Progenitor cell of endocrine pancreas (in vitro differentiated cells): Measurements from ENCODE around the gene PHF13. TPM values are rescaled to one million over a fixed set of nuclear protein-coding genes. Genes with fewer than 3 reads are reported as not detected.

Experiments
- DNase-seq: peaks from one replicate; pipeline ENCODE4 v3.0.0; 2021; ENCODE audit warnings: low spot score; ENCODE audit not compliant: unreplicated experiment
- H3K27ac Mint-ChIP-seq: 2 replicates; pipeline ENCODE4 v1.8.0; 2021; ENCODE audit warnings: mild to moderate bottlenecking, moderate library complexity, mixed read lengths
- H3K27me3 Mint-ChIP-seq: 2 replicates; pipeline ENCODE4 v1.8.0; 2021; ENCODE audit warnings: mixed read lengths
- H3K36me3 Mint-ChIP-seq: 2 replicates; pipeline ENCODE4 v1.8.0; 2022; ENCODE audit warnings: mixed read lengths; ENCODE audit not compliant: insufficient read depth
- H3K4me1 Mint-ChIP-seq: 2 replicates; pipeline ENCODE4 v1.8.0; 2021; ENCODE audit warnings: low read depth, mixed read lengths
- H3K4me3 Mint-ChIP-seq: 2 replicates; pipeline ENCODE4 v1.8.0; 2021; ENCODE audit warnings: low read depth, mild to moderate bottlenecking, moderate library complexity, mixed read lengths
- H3K9me3 Mint-ChIP-seq: 2 replicates; pipeline ENCODE4 v1.8.0; 2021; ENCODE audit warnings: low read depth, mixed read lengths
- total RNA-seq: library from RNA; stranded (reverse); gene quantifications from 2 replicates; pipeline ENCODE4 v1.2.1, GENCODE V29; 2021
- TF ChIP-seq, protein P1 (sequence below): fragments of 200-600 bp; sonication (generic); IDR thresholded peaks from one replicate; pipeline ENCODE4 v1.5.0; 2021; ENCODE audit warnings: antibody characterized with exemption, mild to moderate bottlenecking; ENCODE audit not compliant: unreplicated experiment

Gene PHF13
- total RNA-seq, 1 donor from 2014 or later, result 29.1 TPM

DNA sequence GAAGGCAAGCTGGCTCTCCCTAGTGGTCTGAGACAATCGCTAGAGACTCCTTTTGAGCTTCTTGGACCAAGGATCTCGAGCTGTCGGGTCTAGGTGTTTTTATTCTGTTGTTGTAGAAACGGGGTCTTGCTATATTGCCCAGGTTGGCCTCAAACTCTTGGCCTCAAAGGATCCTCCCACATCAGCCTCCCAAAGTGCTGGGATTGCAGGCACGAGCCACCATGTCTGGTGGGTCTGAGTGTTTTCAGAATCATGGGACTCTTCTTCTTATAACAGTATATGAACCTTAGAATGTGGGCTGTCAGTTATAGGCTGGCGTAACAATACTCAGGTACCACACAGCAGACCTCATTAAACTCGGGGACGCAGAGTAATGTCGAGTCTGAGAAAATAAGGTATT is 55.0 kb downstream of the PHF13 start:
- TF ChIP-seq, protein P1, sequence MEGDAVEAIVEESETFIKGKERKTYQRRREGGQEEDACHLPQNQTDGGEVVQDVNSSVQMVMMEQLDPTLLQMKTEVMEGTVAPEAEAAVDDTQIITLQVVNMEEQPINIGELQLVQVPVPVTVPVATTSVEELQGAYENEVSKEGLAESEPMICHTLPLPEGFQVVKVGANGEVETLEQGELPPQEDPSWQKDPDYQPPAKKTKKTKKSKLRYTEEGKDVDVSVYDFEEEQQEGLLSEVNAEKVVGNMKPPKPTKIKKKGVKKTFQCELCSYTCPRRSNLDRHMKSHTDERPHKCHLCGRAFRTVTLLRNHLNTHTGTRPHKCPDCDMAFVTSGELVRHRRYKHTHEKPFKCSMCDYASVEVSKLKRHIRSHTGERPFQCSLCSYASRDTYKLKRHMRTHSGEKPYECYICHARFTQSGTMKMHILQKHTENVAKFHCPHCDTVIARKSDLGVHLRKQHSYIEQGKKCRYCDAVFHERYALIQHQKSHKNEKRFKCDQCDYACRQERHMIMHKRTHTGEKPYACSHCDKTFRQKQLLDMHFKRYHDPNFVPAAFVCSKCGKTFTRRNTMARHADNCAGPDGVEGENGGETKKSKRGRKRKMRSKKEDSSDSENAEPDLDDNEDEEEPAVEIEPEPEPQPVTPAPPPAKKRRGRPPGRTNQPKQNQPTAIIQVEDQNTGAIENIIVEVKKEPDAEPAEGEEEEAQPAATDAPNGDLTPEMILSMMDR, result no peak
- no peak for DNase-seq
- Mint-ChIP-seq H3K4me3 (no peak overlapping the region), H3K4me1 (no peaks in the 10 kb centered on the region), H3K36me3 (peaks cover 15% of the 10 kb centered on the region), H3K27me3 (no peaks in the 10 kb centered on the region), H3K9me3 (no peaks in the 10 kb centered on the region), H3K27ac (no peak overlapping the region)

DNA sequence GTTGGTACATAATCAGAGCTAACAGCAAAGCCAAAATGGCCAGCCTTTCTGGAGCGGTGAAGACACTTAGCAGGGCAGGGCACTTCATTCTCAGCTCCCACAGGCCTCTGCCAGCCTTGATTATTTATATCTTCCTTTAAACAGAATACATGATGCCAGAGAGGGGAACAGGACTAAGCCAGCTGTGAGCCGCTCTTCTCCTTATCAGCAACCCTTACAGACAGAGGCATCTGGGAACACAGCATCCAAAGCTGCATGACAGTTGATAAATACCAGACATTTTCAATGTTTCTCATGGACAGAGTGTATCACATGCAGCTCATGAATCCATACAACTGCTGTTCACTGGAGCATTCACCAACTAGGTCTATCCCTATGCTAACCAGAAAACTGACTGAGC is 59.0 kb downstream of the PHF13 start:
- H3K27ac Mint-ChIP-seq, result no peak overlapping the region
- no peaks in the 10 kb centered on the region for H3K4me1 Mint-ChIP-seq
- no peak overlapping the region for H3K4me3 Mint-ChIP-seq
- H3K9me3 Mint-ChIP-seq, result no peaks in the 10 kb centered on the region
- H3K36me3 Mint-ChIP-seq, result peaks cover 16% of the 10 kb centered on the region
- TF ChIP-seq, protein P1, result no peak
- DNase-seq, result no peak
- H3K27me3 Mint-ChIP-seq, result no peaks in the 10 kb centered on the region

Other genes starting within 250 kb of the PHF13 start
- 30.2 and 30.3 TPM in 2 replicates for gene ACOT7, start 220.0 kb upstream of the PHF13 start, total RNA-seq
- 0.07 and 0.12 TPM in 2 replicates for gene HES2, start 193.8 kb upstream of the PHF13 start, total RNA-seq
- 49.5 and 54.0 TPM in 2 replicates for gene ESPN, start 189.0 kb upstream of the PHF13 start, total RNA-seq
- 68.3 and 68.9 TPM in 2 replicates for gene TNFRSF25, start 147.6 kb upstream of the PHF13 start, total RNA-seq
- 72.3 and 77.0 TPM in 2 replicates for gene PLEKHG5, start 122.1 kb upstream of the PHF13 start, total RNA-seq
- 44.1 and 49.5 TPM in 2 replicates for gene NOL9, start 59.2 kb upstream of the PHF13 start, total RNA-seq
- gene TAS1R1, start 58.4 kb upstream of the PHF13 start, total RNA-seq, result not detected in 2 replicates
- 49.7 and 55.9 TPM in 2 replicates for gene ZBTB48, start 33.7 kb upstream of the PHF13 start, total RNA-seq
- gene KLHL21, start 10.9 kb upstream of the PHF13 start, total RNA-seq, result 21.0 and 21.3 TPM in 2 replicates
- gene THAP3, start 11.1 kb downstream of the PHF13 start, total RNA-seq, result 22.9 TPM in 2 replicates
- 64.1 and 65.8 TPM in 2 replicates for gene DNAJC11, start 88.1 kb downstream of the PHF13 start, total RNA-seq
- gene CAMTA1, start 171.7 kb downstream of the PHF13 start, total RNA-seq, result 89.1 and 99.0 TPM in 2 replicates